NCI-H2107 (cell line): Measurements from ENCODE around the gene RPS15.

ENCODE experiments used
- DNase-seq: peaks from one replicate; lab custom pipeline; 2025; lab: John Stamatoyannopoulos, UW

The RPS15 gene

DNA sequence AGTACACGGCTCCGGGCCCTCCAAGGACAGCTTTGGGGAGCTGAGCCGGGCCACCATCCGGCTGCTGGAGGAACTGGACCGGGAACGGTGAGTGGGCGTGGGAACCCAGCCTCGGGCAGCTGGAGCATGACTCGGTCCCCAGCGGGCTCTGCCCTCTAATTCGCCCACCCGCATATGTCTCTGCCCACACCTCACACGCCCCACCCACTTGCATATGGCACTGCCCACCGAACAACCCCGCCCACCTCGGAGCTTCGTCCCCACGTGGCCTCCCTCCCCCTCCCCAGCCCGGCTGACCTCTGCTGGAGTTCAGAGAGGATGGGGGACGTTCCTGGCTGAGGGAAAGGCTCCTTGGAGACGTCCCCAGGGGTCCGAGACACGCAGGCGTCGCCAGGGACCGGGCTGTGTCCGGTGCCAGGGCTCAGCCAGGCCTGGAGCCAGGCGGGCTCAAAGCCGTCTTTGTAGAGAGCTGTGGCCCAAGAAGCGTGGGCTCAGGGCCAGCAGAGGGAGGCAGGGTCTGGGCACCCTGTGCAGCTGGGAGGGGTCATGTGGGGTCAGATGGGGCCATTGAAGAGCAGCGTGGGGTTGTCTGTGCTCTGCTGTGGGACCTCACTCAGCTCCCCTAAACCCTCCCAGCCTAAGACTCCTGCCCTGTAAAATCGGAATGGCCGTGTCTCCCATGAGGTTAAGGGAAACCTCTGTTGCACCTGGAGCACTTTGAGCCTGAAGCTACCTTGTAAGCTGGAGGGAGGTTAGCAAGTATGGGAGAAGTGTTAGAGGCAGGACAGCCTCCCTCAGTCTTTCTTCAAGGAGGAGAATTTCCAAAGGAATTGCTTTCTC, 15.5 kb downstream of the RPS15 start:
- DNase-seq, result no peak

DNA sequence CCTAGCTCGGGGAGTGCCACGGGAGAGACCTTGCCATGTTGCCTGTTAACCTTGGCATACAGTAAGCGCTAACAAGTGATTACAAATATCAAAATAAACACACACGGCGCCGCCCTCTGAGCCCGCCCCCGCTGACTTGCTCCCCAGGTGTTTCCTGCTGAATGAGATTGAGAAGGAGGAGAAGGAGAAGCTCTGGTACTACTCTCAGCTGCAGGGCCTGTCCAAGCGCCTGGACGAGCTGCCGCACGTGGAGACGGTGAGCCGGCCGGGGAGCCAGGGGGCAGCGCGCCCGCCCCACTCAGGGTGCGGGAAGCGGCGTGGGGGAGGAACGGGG, 16.8 kb downstream of the RPS15 start:
- no peak for DNase-seq

DNA sequence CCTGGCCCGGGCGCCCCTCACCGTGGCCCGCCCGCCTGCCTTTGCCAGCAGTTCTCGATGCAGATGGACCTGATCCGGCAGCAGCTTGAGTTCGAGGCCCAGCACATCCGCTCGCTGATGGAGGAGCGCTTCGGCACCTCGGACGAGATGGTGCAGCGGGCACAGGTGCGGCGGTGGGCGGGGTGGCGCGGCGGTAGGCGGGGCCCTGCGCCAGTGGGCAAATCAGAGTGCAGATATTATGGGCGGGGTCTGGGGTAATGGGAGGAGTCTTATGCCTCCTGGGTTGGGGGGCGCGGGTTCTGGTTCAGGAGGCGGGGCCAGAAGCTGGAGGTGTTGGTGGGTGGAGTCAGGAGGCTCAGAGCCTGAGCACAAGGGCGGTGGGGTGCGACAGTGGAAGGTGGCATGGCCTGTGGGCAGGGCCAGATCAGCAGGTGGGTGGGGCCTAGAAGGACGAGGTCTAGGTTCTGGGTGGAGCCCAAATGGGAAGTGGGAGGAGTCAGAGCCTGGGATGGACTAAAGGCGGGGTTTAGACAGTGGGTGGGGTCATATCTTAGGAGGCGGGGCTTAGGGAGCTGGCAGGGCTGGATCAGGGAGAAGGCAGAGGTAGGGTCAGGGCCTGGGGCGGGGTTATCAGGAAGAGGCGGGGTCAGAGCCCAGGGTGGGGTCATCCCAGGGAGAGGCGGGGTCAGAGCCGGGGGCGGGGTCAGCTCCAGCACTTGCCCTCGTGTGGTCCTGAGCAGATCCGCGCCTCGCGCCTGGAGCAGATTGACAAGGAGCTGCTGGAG, 17.3 kb downstream of the RPS15 start:
- no peak for DNase-seq

DNA sequence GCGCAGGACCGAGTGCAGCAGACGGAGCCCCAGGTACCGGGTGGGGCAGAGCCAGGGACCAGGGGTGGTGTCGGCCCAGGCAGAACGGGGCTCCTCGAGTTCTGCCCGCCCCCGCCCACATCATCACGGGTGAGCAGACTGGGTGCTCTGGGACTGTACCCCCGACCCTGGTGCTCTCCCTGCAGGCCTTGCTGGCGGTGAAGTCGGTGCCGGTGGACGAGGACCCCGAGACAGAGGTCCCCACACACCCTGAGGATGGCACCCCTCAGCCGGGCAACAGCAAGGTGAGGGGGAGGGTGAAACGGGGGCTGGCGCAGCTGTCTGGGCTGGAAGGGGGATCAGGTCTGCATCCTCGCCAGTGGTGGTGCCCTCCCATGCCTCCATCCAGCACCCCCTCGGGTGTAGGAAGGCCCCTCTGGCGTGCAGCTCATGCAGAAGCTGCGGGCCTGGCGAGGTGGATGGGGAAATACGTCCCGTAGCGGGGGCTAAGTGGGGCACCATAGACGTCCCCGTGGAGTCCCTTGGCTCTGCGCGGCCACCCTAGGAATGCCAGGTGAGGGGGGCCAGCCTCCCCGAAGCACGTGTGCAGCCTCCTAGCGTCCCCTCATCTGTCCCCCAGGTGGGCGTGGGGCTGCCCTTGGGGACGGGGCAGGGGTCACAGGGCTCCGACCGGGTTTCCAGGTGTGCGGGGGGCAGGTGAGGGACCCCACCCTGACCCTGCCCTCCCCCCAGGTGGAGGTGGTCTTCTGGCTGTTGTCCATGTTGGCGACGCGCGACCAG, 18.1 kb downstream of the RPS15 start:
- no peak for DNase-seq

DNA sequence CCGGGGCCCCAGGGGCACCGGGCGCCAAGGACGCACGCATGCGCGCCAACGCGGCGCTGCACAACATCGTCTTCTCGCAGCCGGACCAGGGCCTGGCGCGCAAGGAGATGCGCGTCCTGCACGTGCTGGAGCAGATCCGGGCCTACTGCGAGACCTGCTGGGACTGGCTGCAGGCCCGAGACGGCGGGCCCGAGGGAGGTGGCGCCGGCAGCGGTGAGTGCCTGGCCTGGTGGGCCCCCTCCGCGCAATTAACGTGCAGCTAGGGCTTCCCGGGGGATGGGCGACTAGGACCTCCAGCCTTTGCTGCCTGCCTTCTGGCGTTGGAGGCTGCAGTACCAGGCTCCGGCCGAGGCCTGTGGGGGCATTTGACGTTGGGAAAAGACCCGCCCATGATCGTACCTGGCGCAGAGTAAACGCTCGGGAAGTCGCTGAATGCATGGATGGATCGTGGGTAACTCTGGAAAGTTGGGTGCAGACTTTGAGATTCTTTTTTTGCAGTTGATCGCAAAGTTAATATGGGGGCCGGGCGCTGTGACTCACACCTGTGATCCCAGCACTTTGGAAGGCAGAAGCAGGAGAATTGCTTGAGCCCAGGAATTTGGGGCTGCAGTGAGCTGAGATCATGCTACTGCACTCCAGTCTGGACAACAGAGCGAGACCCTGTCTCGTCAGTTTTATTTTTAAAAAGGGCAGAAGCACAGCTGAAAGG, 19.0 kb downstream of the RPS15 start:
- no peak for DNase-seq

DNA sequence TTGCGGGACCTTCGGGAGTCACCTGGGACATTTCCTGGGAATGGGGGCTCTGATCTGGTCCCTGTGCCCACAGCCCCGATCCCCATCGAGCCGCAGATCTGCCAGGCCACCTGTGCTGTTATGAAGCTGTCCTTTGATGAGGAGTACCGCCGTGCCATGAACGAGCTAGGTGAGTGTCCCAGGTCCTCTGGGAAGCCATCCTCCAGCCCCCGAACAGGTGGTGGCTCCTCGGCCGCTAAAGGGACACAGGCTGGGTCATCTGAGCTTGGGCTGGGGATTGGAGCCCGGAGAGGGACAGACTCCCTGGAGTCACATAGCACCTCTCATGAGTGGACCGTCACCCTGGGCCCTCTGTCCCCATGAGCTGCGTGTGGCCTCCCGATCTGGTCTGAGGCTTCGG, 19.7 kb downstream of the RPS15 start:
- no peak for DNase-seq

DNA sequence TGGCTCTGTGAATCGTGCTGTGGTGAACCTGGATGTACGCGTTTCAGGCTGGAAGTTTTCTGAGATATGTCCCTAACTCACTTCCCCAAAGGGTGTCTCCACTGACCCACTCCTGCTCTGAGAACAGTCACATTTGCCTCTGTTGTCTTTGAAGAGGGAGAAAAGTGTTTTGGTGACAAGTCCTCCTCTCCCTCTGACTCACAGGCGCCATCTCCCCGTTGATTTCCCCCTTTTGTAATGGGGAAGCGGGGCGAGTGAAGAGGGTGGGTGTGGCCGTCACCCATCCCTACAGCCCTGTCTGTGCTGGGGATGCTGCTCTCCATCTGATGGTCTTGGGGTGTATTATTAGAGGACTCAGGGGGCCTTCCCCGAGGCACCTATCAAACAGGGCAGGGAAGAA, 21.3 kb downstream of the RPS15 start:
- no peak for DNase-seq

DNA sequence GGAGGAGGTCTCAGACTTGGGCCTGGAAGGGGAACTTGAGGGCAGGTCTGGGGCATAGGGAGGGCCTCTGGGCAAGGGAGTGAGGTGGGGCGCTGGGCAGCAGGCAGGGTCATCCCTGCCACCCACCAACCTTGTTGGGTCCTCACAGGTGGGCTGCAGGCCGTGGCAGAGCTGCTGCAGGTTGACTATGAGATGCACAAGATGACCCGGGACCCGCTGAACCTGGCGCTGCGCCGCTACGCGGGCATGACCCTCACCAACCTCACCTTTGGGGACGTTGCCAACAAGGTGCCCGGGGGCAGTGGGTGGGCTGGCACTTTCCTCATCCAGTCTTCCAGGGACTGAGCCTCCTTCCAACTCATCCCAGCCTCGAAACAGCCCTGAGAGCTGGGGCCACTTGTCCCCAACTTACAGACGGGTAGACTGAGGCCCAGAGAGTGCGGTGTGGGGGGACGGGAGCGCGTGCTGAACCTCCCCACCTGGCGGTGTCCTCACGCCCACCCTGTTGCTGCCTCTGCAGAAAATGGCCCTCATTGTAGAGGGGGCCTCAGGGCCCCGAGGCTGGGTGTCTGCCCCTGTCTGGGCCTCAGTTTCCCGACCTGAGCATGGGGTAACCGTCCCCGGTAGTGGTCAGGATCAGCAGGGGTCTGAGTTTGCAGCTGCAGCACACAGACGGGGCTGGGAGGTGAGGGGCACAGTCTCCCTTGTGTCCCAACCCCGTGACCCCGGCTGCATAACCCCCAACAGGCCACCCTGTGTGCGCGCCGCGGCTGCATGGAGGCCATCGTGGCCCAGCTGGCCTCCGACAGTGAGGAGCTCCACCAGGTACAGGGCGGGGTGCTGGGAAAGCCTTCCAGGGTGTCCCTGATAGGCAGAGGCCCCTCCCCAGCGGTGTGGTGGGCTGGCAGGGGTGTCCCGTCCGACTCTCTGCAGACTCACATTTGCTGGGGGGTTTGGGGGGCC, 22.1 kb downstream of the RPS15 start:
- no peak for DNase-seq

DNA sequence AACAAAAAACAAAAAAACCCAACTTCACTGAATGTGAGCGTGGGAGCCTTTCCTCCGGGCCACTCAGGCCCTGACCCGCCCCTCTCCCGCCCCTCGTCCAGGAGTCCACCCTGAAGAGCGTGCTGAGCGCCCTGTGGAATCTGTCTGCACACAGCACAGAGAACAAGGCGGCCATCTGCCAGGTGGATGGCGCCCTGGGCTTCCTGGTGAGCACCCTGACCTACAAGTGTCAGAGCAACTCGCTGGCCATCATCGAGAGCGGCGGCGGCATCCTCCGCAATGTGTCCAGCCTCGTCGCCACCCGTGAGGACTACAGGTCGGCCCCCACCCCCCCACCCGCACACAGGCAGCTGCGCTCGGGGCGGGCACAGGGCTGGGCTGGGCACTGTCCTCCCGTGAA, 23.7 kb downstream of the RPS15 start:
- no peak for DNase-seq

DNA sequence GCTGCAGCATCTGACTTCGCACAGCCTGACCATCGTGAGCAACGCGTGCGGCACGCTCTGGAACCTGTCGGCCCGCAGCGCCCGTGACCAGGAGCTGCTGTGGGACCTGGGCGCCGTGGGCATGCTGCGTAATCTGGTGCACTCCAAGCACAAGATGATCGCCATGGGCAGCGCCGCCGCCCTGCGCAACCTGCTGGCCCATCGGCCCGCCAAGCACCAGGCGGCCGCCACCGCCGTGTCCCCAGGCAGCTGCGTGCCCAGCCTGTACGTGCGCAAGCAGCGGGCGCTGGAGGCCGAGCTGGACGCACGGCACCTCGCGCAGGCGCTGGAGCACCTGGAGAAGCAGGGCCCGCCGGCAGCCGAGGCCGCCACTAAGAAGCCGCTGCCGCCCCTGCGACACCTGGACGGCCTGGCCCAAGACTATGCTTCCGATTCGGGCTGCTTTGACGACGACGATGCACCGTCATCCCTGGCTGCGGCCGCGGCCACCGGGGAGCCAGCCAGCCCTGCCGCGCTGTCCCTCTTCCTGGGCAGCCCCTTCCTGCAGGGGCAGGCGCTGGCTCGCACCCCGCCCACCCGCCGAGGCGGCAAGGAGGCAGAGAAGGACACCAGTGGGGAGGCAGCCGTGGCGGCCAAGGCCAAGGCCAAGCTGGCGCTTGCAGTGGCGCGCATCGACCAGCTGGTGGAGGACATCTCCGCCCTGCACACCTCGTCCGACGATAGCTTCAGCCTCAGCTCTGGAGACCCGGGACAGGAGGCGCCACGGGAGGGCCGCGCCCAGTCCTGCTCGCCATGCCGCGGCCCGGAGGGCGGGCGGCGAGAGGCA, 27.2 kb downstream of the RPS15 start:
- no peak for DNase-seq

DNA sequence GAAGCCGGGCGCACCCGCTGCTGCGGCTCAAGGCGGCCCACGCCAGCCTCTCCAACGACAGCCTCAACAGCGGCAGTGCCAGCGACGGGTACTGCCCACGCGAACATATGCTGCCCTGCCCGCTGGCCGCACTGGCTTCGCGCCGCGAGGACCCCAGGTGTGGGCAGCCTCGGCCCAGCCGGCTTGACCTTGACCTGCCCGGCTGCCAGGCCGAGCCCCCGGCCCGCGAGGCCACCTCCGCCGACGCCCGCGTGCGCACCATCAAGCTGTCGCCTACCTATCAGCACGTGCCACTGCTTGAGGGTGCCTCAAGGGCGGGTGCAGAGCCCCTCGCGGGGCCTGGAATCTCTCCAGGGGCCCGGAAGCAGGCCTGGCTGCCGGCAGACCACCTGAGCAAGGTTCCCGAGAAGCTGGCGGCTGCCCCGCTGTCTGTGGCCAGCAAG, 27.8 kb downstream of the RPS15 start:
- no peak for DNase-seq

DNA sequence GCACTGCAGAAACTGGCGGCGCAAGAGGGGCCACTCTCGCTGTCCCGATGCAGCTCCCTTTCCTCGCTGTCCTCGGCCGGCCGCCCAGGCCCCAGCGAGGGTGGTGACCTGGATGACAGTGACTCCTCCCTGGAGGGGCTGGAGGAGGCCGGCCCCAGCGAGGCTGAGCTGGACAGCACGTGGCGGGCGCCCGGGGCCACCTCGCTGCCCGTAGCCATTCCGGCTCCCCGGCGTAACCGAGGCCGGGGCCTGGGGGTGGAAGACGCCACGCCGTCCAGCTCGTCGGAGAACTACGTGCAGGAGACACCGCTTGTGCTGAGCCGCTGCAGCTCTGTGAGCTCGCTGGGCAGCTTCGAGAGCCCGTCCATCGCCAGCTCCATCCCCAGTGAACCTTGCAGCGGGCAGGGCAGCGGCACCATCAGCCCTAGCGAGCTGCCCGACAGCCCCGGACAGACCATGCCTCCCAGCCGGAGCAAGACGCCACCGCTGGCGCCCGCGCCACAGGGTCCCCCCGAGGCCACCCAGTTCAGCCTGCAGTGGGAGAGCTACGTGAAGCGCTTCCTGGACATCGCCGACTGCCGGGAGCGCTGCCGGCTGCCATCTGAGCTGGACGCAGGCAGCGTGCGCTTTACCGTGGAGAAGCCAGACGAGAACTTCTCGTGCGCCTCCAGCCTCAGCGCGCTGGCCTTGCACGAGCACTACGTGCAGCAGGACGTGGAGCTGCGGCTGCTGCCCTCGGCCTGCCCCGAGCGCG, 28.4 kb downstream of the RPS15 start:
- no peak for DNase-seq

DNA sequence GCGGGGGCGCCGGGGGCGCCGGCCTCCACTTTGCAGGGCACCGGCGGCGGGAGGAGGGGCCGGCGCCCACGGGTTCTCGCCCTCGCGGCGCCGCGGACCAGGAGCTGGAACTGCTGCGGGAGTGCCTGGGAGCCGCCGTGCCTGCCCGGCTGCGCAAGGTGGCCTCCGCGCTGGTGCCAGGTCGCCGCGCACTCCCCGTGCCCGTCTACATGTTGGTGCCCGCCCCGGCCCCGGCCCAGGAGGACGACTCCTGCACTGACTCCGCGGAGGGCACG, 29.0 kb downstream of the RPS15 start:
- DNase-seq, result no peak

DNA sequence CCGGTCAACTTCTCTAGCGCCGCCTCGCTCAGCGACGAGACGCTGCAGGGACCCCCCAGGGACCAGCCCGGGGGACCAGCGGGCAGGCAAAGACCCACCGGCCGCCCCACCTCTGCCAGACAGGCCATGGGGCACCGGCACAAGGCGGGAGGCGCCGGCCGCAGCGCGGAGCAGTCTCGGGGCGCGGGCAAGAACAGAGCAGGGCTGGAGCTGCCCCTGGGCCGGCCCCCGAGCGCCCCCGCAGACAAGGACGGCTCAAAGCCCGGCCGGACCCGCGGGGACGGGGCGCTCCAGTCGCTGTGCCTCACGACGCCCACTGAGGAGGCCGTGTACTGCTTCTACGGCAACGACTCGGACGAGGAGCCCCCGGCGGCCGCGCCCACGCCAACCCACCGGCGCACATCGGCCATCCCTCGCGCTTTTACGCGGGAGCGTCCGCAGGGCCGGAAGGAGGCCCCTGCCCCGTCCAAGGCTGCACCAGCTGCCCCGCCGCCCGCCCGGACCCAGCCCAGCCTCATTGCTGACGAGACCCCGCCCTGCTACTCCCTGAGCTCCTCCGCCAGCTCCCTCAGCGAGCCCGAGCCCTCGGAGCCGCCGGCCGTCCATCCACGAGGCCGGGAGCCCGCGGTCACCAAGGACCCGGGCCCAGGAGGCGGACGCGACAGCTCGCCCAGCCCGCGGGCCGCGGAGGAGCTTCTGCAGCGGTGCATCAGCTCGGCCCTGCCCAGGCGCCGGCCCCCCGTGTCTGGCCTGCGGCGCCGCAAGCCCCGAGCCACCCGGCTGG, 29.5 kb downstream of the RPS15 start:
- DNase-seq, result no peak

DNA sequence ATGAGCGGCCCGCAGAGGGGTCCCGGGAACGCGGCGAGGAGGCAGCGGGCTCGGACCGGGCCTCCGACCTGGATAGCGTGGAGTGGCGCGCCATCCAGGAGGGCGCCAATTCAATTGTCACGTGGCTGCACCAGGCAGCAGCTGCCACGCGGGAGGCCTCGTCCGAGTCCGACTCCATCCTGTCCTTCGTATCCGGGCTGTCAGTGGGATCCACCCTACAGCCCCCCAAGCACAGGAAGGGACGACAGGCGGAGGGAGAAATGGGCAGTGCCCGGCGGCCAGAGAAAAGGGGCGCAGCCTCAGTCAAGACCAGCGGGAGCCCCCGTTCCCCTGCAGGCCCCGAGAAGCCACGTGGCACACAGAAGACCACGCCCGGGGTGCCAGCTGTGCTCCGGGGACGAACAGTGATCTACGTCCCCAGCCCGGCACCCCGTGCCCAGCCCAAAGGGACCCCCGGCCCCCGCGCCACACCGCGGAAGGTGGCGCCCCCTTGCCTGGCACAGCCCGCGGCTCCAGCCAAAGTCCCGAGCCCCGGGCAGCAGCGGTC, 30.2 kb downstream of the RPS15 start:
- DNase-seq, result no peak

DNA sequence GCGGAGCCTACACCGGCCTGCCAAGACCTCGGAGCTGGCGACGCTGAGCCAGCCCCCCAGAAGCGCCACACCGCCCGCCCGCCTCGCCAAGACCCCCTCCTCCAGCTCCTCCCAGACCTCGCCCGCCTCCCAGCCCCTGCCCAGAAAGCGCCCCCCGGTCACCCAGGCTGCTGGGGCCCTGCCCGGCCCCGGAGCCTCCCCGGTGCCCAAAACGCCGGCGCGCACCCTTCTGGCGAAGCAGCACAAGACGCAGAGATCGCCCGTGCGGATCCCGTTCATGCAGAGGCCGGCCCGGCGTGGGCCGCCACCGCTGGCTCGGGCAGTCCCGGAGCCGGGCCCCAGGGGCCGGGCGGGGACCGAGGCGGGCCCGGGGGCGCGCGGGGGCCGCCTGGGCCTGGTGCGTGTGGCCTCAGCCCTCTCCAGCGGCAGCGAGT, 30.6 kb downstream of the RPS15 start:
- no peak for DNase-seq

DNA sequence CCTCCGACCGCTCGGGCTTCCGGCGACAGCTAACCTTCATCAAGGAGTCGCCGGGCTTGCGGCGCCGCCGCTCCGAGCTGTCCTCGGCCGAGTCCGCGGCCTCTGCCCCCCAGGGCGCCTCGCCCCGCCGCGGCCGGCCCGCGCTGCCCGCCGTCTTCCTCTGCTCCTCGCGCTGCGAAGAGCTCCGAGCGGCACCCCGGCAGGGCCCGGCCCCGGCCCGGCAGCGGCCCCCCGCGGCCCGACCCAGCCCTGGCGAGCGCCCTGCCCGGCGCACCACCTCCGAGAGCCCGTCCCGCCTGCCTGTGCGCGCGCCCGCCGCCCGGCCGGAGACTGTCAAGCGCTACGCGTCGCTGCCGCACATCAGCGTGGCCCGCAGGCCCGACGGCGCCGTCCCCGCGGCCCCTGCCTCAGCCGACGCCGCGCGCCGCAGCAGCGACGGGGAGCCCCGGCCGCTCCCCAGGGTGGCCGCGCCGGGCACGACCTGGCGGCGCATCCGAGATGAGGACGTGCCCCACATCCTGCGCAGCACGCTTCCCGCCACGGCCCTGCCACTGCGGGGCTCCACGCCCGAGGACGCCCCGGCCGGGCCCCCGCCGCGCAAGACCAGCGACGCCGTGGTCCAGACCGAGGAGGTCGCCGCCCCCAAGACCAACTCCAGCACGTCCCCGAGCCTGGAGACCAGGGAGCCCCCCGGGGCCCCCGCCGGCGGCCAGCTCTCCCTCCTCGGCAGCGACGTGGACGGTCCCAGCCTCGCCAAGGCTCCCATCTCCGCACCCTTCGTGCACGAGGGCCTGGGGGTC, 31.3 kb downstream of the RPS15 start:
- DNase-seq, result no peak

DNA sequence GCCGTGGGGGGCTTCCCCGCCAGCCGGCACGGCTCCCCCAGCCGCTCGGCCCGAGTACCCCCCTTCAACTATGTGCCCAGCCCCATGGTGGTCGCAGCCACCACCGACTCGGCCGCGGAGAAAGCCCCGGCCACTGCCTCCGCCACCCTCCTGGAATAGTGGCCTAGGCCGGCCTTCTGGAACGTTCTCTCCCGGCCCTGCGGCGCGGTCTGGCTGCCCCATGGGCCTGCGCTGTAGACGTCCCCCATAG, 31.8 kb downstream of the RPS15 start:
- DNase-seq, result no peak
